Skeletal muscle tissue (tissue), 4 donors: ENCODE results near the gene SERHL2. TPM values are rescaled to one million over a fixed set of nuclear protein-coding genes. Genes with fewer than 3 reads are reported as not detected.
"Not testable (repeated sequence)": the region's sequence is repeated elsewhere in the genome, so short reads cannot be mapped to it uniquely, and the experiment has no call there.

Source experiments
- H3K27ac ChIP-seq: one replicate; pipeline ENCODE4 v1.7.0; 2013; ENCODE audit warnings: mild to moderate bottlenecking, low read depth, low read length, inconsistent platforms
- H3K27me3 ChIP-seq, 3 donors: one replicate each; pipeline ENCODE4 v1.7.0; 2013; ENCODE audit warnings: low read length in 3 of 3; ENCODE audit not compliant: control insufficient read depth in 3 of 3, insufficient read depth in 3 of 3
- H3K36me3 ChIP-seq, 3 donors: one replicate each; pipeline ENCODE4 v1.7.0; 2013; ENCODE audit warnings: low read length in 3 of 3; ENCODE audit not compliant: control insufficient read depth in 3 of 3, insufficient read depth in 3 of 3
- H3K4me1 ChIP-seq, 3 donors: one replicate each; pipeline ENCODE4 v1.7.0; 2013; ENCODE audit warnings: low read length in 3 of 3, mild to moderate bottlenecking in 3 of 3; ENCODE audit not compliant: control insufficient read depth in 3 of 3, insufficient read depth in 3 of 3
- H3K4me3 ChIP-seq, 3 donors: one replicate each; pipeline ENCODE4 v1.7.0; 2013; ENCODE audit warnings: low read length in 3 of 3
- H3K9ac ChIP-seq, 3 donors: one replicate each; pipeline ENCODE4 v1.7.0; 2013; ENCODE audit warnings: low read length in 3 of 3, mild to moderate bottlenecking in 3 of 3, moderate library complexity in 2 of 3, low read depth in 1 of 3
- H3K9me3 ChIP-seq, 3 donors: one replicate each; pipeline ENCODE4 v1.7.0; 2013; ENCODE audit warnings: low read length in 3 of 3; ENCODE audit not compliant: control insufficient read depth in 3 of 3
- total RNA-seq: library from RNA; depleted of rRNA; stranded (reverse); fragments of >200 nt; gene quantifications from one replicate; pipeline ENCODE4 v1.2.3, GENCODE V29; 2014
- donor health status: Osteomylitis.

The SERHL2 gene, protein sequence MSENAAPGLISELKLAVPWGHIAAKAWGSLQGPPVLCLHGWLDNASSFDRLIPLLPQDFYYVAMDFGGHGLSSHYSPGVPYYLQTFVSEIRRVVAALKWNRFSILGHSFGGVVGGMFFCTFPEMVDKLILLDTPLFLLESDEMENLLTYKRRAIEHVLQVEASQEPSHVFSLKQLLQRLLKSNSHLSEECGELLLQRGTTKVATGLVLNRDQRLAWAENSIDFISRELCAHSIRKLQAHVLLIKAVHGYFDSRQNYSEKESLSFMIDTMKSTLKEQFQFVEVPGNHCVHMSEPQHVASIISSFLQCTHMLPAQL
- 2.6 TPM for total RNA-seq

DNA sequence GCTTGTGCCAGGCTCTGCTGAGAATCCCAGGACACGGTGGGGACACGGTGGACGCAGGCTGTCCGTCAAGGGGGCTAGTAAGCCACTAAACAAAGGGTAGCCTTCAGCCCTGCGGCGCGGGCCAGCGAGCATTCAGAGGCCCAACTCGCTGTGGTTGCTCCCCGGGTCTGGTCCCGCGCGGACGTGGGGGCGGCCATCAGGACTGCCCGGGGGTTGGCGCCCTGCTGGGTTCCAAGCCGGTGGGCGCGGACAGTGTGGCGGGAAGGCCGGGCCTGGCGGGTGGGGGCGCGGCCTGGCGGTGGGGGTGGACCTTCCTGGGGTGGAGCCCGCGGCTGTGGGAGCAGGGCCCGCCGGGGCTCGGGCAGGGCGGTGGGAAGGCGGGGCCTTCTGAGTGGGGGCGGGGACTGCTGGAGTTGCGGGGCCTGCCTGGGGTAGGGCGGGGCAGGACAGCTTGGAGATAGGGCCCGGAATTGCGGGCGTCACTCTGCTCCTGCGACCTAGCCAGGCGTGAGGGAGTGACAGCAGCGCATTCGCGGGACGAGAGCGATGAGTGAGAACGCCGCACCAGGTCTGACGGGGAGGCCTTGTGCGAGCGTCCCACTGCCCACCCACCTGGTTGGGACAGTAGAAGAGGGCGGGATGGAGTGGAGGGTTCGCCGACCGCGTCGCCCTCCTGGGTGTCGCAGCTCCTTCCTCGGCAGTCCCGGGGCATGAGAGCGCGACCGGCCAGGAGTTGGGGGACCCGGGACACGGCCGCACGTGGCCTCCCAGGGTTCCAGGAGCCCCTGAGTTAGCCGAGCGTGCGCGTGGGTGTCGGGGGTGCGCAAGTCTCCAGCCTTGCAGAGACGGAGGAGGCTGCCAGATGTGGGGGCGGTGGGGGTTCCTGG, at the start of gene SERHL2:
Gene SERHL2, plus strand, starts transcription at position 482 of the 887 bp plus-strand sequence. Its CDS starts 65 bp downstream, at position 547.
- H3K9me3 ChIP-seq = no peaks in the 10 kb centered on the region
- no peaks in the 10 kb centered on the region for H3K36me3 ChIP-seq
- peak within 1 kb of the TSS; percentile 61 to 77 (median 70) for H3K9ac ChIP-seq
- H3K4me3 ChIP-seq = peak within 1 kb of the TSS; percentile 66 to 93 (median 77)
- H3K27ac ChIP-seq = no peak within 1 kb of the TSS
- H3K4me1 ChIP-seq = peaks cover 6 to 11% (median 7%) of the 10 kb centered on the region in 3 donors
- peaks cover 2 to 13% (median 8%) of the 10 kb centered on the region in 3 donors for H3K27me3 ChIP-seq

DNA sequence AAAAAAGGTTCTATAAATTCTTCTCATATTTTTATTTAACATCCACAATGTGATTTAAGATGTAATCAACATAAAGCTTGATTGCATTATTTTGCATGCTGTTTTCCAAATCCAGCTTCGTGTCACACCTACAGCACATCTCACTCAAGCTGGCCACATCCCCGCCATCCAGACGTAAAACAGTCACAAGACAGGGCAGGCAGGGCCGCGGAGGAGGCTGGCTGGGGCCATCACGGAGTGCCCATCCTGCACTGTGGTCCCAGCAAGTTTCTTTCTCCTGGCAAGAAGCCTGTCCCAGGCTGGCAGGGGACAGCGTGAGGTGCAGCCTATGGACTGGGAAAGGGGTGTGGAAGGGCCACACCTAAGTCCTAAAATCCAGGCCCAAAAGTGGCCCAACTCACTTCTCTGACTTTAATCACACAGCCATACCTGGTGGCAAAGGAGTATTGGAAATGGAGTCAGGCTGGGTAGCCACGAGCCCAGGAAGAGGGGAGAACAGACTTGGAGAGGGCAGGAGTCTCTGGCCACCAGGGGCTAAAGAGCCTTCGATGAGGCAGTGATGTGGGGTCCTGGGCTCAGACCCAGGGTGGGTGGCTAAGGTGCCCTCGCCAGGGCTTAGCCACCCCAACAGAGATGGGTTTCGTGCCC, 45.3 kb upstream of the SERHL2 start:
- H3K4me1 ChIP-seq, H3K9ac ChIP-seq: not testable (repeated sequence)

DNA sequence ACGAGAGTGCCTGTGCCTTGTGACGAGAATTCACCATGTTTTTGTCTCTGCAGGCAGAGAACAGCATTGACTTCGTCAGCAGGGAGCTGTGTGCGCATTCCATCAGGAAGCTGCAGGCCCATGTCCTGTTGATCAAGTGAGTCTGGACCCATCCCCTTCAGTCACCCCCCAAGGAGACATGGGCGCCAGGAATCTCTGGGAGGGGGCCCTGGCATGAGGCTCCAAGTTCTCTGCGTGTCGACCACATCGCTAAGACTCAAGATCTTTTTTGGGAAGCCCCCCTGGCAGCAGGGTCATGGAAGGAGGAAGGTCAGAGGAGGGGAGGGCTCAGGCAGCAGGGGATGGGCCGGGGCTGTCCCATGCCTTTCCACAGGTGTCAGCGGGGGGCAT, 44.8 kb upstream of the SERHL2 start:
- not testable (repeated sequence) for H3K27ac ChIP-seq, H3K4me3 ChIP-seq, H3K27me3 ChIP-seq, H3K4me1 ChIP-seq, H3K9me3 ChIP-seq, H3K36me3 ChIP-seq, H3K9ac ChIP-seq

More for the DNA sequence above, 45.3 kb upstream of the SERHL2 start:
- H3K27ac ChIP-seq, H3K9me3 ChIP-seq, H3K4me3 ChIP-seq, H3K36me3 ChIP-seq, H3K27me3 ChIP-seq: not testable (repeated sequence)

DNA sequence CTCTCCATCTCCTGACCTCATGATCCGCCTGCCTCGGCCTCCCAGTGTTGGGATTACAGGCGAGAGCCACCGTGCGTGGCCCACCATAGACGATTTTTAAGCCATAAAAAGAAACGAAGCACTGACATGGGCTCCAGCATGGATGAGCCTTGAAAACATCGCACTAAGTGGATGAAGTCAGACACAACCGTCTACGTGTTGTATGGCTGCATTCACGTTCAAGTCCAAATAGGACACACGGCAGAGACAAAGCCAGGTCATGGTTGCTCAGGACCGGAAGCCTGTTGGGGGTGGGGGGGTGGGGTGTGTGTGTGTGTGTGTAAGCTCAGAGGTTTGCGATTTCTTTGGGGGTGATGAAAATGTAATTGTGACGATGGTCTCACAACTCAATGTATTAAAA, 44.2 kb upstream of the SERHL2 start:
- H3K9ac ChIP-seq = no peak overlapping the region
- no peaks in the 10 kb centered on the region for H3K27me3 ChIP-seq
- no peak overlapping the region for H3K4me3 ChIP-seq
- H3K4me1 ChIP-seq = peaks cover 0 to 2% (median 0%) of the 10 kb centered on the region in 3 donors
- no peak overlapping the region for H3K27ac ChIP-seq
- H3K36me3 ChIP-seq = peaks cover 0 to 13% (median 7%) of the 10 kb centered on the region in 3 donors
- no peaks in the 10 kb centered on the region for H3K9me3 ChIP-seq

DNA sequence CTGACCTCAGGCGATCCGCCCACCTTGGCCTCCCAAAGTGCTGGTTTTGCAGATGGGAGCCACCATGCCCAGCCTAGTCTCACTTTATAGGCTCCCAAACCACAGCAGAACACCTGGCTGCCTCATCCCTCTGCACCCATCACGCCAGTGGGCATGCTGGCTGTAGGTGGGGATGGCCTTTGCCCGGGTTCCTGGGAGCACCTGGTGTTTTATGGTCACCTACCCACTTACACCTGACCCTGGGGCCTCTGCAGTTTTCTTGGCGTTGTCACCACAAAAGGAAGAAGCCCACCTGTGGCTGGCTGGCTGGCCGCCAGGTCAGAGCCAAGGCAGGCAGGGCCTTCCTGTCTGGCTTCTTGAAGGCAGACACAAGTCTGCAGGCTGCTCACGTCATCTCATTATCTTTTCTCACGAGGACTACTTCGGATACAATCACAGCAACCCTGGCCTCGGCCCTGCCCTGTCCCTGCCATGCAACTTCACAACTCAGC, 42.3 kb upstream of the SERHL2 start:
- no peaks in the 10 kb centered on the region for H3K9me3 ChIP-seq
- peaks cover 5 to 19% (median 18%) of the 10 kb centered on the region in 3 donors for H3K36me3 ChIP-seq
- no peaks in the 10 kb centered on the region for H3K27me3 ChIP-seq
- no peak overlapping the region for H3K4me3 ChIP-seq
- no peak overlapping the region for H3K9ac ChIP-seq
- no peak overlapping the region for H3K27ac ChIP-seq
- peaks cover 0 to 2% (median 0%) of the 10 kb centered on the region in 3 donors for H3K4me1 ChIP-seq

DNA sequence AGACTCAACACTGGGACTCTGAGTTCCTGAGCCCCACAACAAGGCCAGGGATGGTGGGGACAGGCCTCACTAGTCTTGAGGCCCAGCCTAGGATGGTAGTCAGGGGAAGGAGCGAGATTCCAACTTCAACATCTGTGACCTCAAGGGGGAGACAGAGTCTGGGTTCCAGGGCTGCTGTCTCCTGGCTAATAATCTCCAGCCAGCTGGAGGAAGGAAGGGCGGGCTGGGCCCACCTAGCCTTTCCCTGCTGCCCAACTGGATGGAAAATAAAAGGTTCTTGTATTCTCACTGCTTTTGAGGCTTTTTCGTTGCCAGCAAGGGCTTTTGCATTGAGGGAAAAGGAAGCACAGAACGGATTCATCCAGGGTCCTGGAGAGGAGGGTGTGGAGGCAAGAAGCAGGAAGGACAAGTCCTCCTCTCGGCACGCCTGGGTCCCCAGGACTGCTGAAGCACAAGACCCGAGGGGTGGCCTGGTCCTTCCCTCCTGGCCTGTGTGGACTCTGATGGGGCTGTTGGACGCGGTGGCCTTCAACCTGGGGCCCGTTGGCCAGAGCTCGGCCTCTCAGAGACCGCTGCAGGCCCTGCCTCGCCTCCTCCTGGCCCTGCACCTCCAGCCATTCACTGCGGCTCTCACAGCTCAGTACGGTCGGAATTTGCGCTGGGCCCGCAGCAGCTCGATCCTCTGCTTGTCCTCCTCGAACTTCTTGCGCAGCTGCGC, 41.3 kb upstream of the SERHL2 start:
- peaks cover 8 to 22% (median 18%) of the 10 kb centered on the region in 3 donors for H3K36me3 ChIP-seq
- H3K27ac ChIP-seq = not testable (repeated sequence)

DNA sequence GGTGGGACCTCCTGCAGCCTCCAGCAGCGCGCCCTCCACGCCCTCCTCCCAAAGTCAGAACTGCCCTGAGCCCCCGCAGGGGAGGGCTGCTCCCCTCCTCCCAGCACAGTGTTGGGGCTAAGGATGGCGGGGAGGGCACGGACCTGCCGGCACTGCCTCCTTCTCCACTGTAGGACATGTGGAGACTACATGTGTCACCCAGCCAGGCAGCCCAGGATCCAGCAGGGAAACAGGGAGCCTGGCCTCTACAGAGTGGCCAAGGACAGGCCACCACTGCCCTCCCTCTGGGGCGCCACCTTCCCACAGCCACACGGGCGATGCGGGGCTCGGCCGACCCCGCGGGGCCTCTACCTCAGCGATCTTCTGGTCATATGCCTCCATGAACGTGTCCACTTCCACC, 39.4 kb upstream of the SERHL2 start:
- peaks cover 8 to 26% (median 18%) of the 10 kb centered on the region in 3 donors for H3K36me3 ChIP-seq
- not testable (repeated sequence) for H3K27ac ChIP-seq, H3K9ac ChIP-seq, H3K4me1 ChIP-seq, H3K27me3 ChIP-seq, H3K4me3 ChIP-seq, H3K9me3 ChIP-seq

More for the DNA sequence above, 41.3 kb upstream of the SERHL2 start:
- H3K9ac ChIP-seq, H3K4me3 ChIP-seq, H3K9me3 ChIP-seq, H3K4me1 ChIP-seq, H3K27me3 ChIP-seq: not testable (repeated sequence)

DNA sequence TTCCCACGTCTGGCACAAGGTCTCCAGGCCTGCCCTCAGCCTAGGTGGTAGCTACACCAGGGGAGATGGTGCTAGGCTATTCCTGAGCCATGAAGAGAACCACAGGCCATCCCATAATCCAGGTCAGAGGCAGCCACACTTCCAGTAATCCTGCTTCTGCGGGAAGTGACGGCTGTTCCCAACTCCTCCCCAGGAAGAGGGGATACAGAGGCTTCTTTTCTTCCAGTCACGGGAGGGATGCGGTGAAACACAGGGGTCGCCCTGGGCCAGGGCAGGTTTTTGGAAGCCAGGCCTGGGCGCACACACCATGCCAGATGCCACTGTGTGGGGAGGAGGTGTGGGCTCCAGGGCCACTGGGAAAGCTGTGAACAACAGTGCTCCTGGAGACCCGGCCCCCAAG, 38.5 kb upstream of the SERHL2 start:
- H3K9ac ChIP-seq, H3K4me3 ChIP-seq, H3K9me3 ChIP-seq, H3K27me3 ChIP-seq, H3K27ac ChIP-seq: not testable (repeated sequence)
- H3K36me3 ChIP-seq = peaks cover 8 to 26% (median 18%) of the 10 kb centered on the region in 3 donors
- peaks cover 9 to 12% (median 12%) of the 10 kb centered on the region in 3 donors for H3K4me1 ChIP-seq

DNA sequence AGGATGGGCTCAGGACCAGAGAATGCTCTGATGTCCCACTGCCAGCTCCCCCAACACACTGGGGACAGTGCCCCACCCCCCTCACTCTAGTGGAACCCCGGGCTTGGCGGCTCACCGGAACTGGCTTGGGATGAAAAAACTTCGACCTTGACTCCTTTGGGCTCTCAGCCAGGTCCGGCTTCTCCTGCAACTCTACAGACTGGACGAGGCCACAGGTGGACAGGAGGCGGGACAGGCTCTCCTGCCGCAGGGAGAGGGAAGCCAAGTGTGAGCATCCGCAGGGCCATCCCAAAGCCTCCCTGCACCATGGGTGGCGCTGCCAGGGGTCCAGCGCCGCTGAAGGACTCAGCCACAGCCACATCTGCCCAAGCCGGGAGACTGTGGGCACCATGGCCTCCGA, 37.9 kb upstream of the SERHL2 start:
- Histone ChIP-seq H3K9me3 (no peaks in the 10 kb centered on the region), H3K4me1 (peaks cover 9 to 12% (median 12%) of the 10 kb centered on the region in 3 donors), H3K4me3 (no peak overlapping the region), H3K36me3 (peaks cover 8 to 26% (median 18%) of the 10 kb centered on the region in 3 donors), H3K27ac (no peak overlapping the region), H3K27me3 (no peaks in the 10 kb centered on the region), H3K9ac (no peak overlapping the region)
